K562 (cell line): ENCODE results near the gene NTM. TPM values are rescaled to one million over a fixed set of nuclear protein-coding genes. Genes with fewer than 3 reads are reported as not detected.

Source experiments
- ATAC-seq: fragments of 200-7000 bp; cut with Tn5 transposase; 3 replicates; pipeline ENCODE4 v1.9.1; 2020; ENCODE audit warnings: moderate library complexity
- BruUV-seq: library from RNA; stranded (reverse); fragments of 400-500 nt; replicated peaks from 2 replicates; lab custom pipeline; 2021; lab: Mats Ljungman, UMichigan
- CTCF ChIA-PET: fragments of 300-600 bp; formaldehyde crosslinking; extraction: SDS; loops from one replicate; lab custom pipeline; 2021; ENCODE audit warnings: low intra/inter-chr PET ratio; lab: Yijun Ruan, JAX
- POLR2A ChIA-PET: fragments of 300-600, 350-650 bp; sonication (Branson Sonifier 250); formaldehyde crosslinking; extraction: SDS; loops from one replicate; lab custom pipeline; 2021; ENCODE audit warnings: antibody characterized with exemption, inconsistent platforms; lab: Yijun Ruan, JAX
- DNase-seq, 4 experiments: peaks; one replicate each; pipeline versions ENCODE4 v3.0.0 to v3.0.0-alpha.2; 2011 to 2018; ENCODE audit warnings: low spot score in 3 of 4, mixed read lengths in 3 of 4; ENCODE audit errors: extremely low read depth in 1 of 4
- FAIRE-seq: peaks from 2 replicates; lab custom pipeline; 2011; peaks lifted over from hg19 to GRCh38; lab: Jason Lieb, UNC
- H2AFZ ChIP-seq: 2 replicates; pipeline ENCODE4 v1.6.0; 2011; ENCODE audit warnings: low read depth, low read length, control low read depth, inconsistent platforms
- H3K27ac ChIP-seq: fragments of 200-600 bp; 3 replicates; pipeline ENCODE4 v1.8.0; 2011; ENCODE audit warnings: low read depth, mild to moderate bottlenecking, control low read depth, inconsistent platforms, low read length, moderate library complexity, mixed read lengths; ENCODE audit errors: extremely low read depth
- H3K27me3 ChIP-seq, 2 experiments: fragments of 300-600 bp in 1 of 2; 2 replicates in 1 of 2; 3 replicates in 1 of 2; pipeline versions ENCODE4 v1.6.0 to v1.8.0; 2011; ENCODE audit warnings: inconsistent platforms in 2 of 2, low read length in 2 of 2, mild to moderate bottlenecking in 1 of 2, mixed read lengths in 1 of 2, moderate library complexity in 1 of 2; ENCODE audit not compliant: control insufficient read depth in 2 of 2, insufficient read depth in 2 of 2
- H3K36me3 ChIP-seq: fragments of 300-600 bp; 3 replicates; pipeline ENCODE4 v1.8.0; 2011; ENCODE audit warnings: mild to moderate bottlenecking, low read length, inconsistent platforms; ENCODE audit not compliant: control insufficient read depth, insufficient read depth
- H3K4me1 ChIP-seq, 2 experiments: fragments of 200-600 bp in 1 of 2; replicated peaks in 1 of 2; 2 replicates in 1 of 2; 3 replicates in 1 of 2; pipeline versions ENCODE4 v1.5.1 to v1.8.0; 2011; ENCODE audit warnings: inconsistent platforms in 2 of 2, low read length in 2 of 2, mild to moderate bottlenecking in 1 of 2, mixed read lengths in 1 of 2, moderate library complexity in 1 of 2; ENCODE audit not compliant: control insufficient read depth in 2 of 2, insufficient read depth in 2 of 2
- H3K4me2 ChIP-seq: 2 replicates; pipeline ENCODE4 v1.6.1; 2011; ENCODE audit warnings: low read length, control low read depth, inconsistent platforms, mixed read lengths; ENCODE audit not compliant: insufficient read depth
- H3K4me3 ChIP-seq: fragments of 200-600 bp; sonication (generic), shearing (Covaris generic); 2 replicates; pipeline ENCODE4 v1.5.1; 2016; ENCODE audit warnings: control low read depth, inconsistent platforms
- H3K79me2 ChIP-seq: fragments of 200-600 bp; 3 replicates; pipeline ENCODE4 v1.8.0; 2011; ENCODE audit warnings: low read length, inconsistent platforms; ENCODE audit not compliant: control insufficient read depth, insufficient read depth
- H3K9ac ChIP-seq, 2 experiments: 2 replicates each; pipeline versions ENCODE4 v1.6.0 to v1.6.1; 2011; ENCODE audit warnings: low read depth in 2 of 2, low read length in 2 of 2, control low read depth in 1 of 2, inconsistent platforms in 1 of 2, mild to moderate bottlenecking in 1 of 2, mixed read lengths in 1 of 2; ENCODE audit not compliant: insufficient read depth in 1 of 2
- H3K9me1 ChIP-seq: one replicate; pipeline ENCODE4 v1.6.0; 2011; ENCODE audit warnings: inconsistent platforms, mild to moderate bottlenecking, low read length, moderate library complexity; ENCODE audit not compliant: control insufficient read depth, insufficient read depth
- H3K9me3 ChIP-seq: replicated peaks from 2 replicates; pipeline ENCODE4 v1.5.1; 2011; ENCODE audit warnings: low read depth, low read length, inconsistent platforms; ENCODE audit not compliant: control insufficient read depth, insufficient read depth
- H4K20me1 ChIP-seq: replicated peaks from 2 replicates; pipeline ENCODE4 v1.6.1; 2011; ENCODE audit warnings: low read length, inconsistent platforms, mixed read lengths; ENCODE audit not compliant: control insufficient read depth, insufficient read depth
- BCOR ChIP-seq: fragments of 450-650 bp; IDR thresholded peaks from 2 replicates; pipeline ENCODE4 v1.6.1; 2016
- CEBPB ChIP-seq: fragments of 450-650 bp; IDR thresholded peaks from 2 replicates; pipeline ENCODE4 v1.6.1; 2016; ENCODE audit warnings: missing genetic modification characterization, missing compliant biosample characterization
- FOXA1 ChIP-seq: fragments of 450-650 bp; IDR thresholded peaks from 2 replicates; pipeline ENCODE4 v1.6.1; 2016; ENCODE audit warnings: mild to moderate bottlenecking, borderline replicate concordance
- GABPB1 ChIP-seq: sonication (generic); formaldehyde crosslinking; IDR thresholded peaks from 2 replicates; pipeline ENCODE4 v1.8.0; 2022; ENCODE audit warnings: mild to moderate bottlenecking, missing genetic modification reagents
- HMBOX1 ChIP-seq: sonication (generic); IDR thresholded peaks from 2 replicates; pipeline ENCODE4 v1.6.1; 2016
- HNRNPLL ChIP-seq: fragments of 200-400 bp; formaldehyde crosslinking; IDR thresholded peaks from 2 replicates; pipeline ENCODE4 v1.6.1; 2017; ENCODE audit warnings: low read length, low read depth, mild to moderate bottlenecking; ENCODE audit not compliant: poor library complexity, severe bottlenecking
- NR2C1 ChIP-seq, 2 experiments: fragments of 450-650 bp; IDR thresholded peaks; 2 replicates each; pipeline ENCODE4 v1.6.1; 2017; ENCODE audit warnings: mild to moderate bottlenecking in 2 of 2, antibody characterized with exemption in 1 of 2, inconsistent platforms in 1 of 2, missing compliant biosample characterization in 1 of 2, missing genetic modification characterization in 1 of 2
- NR3C1 ChIP-seq: sonication (generic); formaldehyde crosslinking; IDR thresholded peaks from 2 replicates; pipeline ENCODE4 v1.8.1; 2022; ENCODE audit warnings: missing genetic modification reagents
- PTBP1 ChIP-seq: fragments of 200-400 bp; formaldehyde crosslinking; IDR thresholded peaks from 2 replicates; pipeline ENCODE4 v1.6.1; 2017; ENCODE audit warnings: low read depth, low read length
- SETDB1 ChIP-seq: IDR thresholded peaks from one replicate; pipeline ENCODE4 v1.6.1; 2012; ENCODE audit warnings: low read length, control low read depth, inconsistent platforms
- ZEB2 ChIP-seq: fragments of 450-650 bp; IDR thresholded peaks from 2 replicates; pipeline ENCODE4 v1.6.1; 2016
- ZNF507 ChIP-seq: conservative IDR thresholded peaks from 2 replicates; pipeline ENCODE4 v1.6.1; 2017; ENCODE audit warnings: missing genetic modification characterization, missing compliant biosample characterization
- ZSCAN32 ChIP-seq: fragments of 450-650 bp; formaldehyde crosslinking; IDR thresholded peaks from 2 replicates; pipeline ENCODE4 v1.4.0; 2020; ENCODE audit warnings: mild to moderate bottlenecking, moderate library complexity
- ZZZ3 ChIP-seq: fragments of 450-650 bp; IDR thresholded peaks from 2 replicates; pipeline ENCODE4 v1.6.1; 2016; ENCODE audit warnings: antibody characterized with exemption, mild to moderate bottlenecking, moderate library complexity
- WGBS: fragments of 100-300 bp; shearing (Covaris generic); methylation state at CpG from one replicate; pipeline ENCODE4 v1.1.6; 2016; ENCODE audit warnings: low coverage, mixed read lengths; ENCODE audit not compliant: insufficient coverage; ENCODE audit errors: missing lambda C conversion rate; 5-methylcytosine and 5-hydroxymethylcytosine counted together
- in situ Hi-C: fragments of 300-500 bp; cut with MboI; formaldehyde crosslinking; loops from 4 replicates; pipeline ENCODE4 v1.15.0; 2018; ENCODE audit warnings: inconsistent platforms, mixed read lengths
- intact Hi-C: fragments of 100-400 bp; cut with micrococcal nuclease; formaldehyde crosslinking; loops from 2 replicates; pipeline ENCODE4 v1.14.2; 2022
- polyA plus RNA-seq, 8 experiments: library from polyadenylated mRNA; depleted of rRNA in 4 of 8; stranded (reverse) in 5 of 8; unstranded in 3 of 8; fragments of >200 nt; fragmentation: Nextera tagmentation in 2 of 8; fragmentation: Illumina TruSeq in 1 of 8; extraction: Ambion mirVana in 2 of 8; extraction: Trizol in 1 of 8; gene quantifications; 2 replicates each; pipeline versions ENCODE4 v1.2.1 to v1.2.3, GENCODE V29; 2011 to 2014; ENCODE audit warnings: inconsistent platforms in 1 of 8, missing spikeins in 1 of 8
- total RNA-seq, 7 experiments: library from RNA; depleted of rRNA in 6 of 7; stranded (reverse); fragments of >200 nt in 6 of 7; fragmentation: Illumina TruSeq in 2 of 7; extraction: Trizol in 2 of 7; gene quantifications; 2 replicates each; pipeline versions ENCODE4 v1.2.1 to v1.2.3, GENCODE V29; 2011 to 2021; ENCODE audit warnings: low replicate concordance in 1 of 7

NTM gene
- total and polyA plus RNA-seq, 9 of the 15 experiments (the other 6 are each of a cell fraction or from before 2014, with no cell fraction given): not detected

- no peak overlapping the region for H3K9ac ChIP-seq
- H4K20me1 ChIP-seq: no peaks in the 10 kb centered on the region
- in situ Hi-C loops (no loop called here), intact Hi-C loops (no loop called here)
- no peak overlapping the region for H3K27ac ChIP-seq
- H3K27me3 ChIP-seq: no peaks in the 10 kb centered on the region
- H2AFZ ChIP-seq: no peak overlapping the region
- ChIA-PET CTCF (no interaction called here), POLR2A (no interaction called here)
- BruUV-seq: no TSS peak
- TF ChIP-seq SETDB1 (no peak), BCOR (no peak), ZSCAN32 (CRISPR knock-in tag) (no peak), ZEB2 (no peak), HNRNPLL (no peak), GABPB1 (CRISPR knock-in tag) (no peak), FOXA1 (no peak), NR2C1 (IDR thresholded peaks at IDR 0.05) (no peak), NR2C1 (tag; IDR thresholded peaks at IDR 0.05) (no peak), CEBPB (tag) (no peak), HMBOX1 (no peak), NR3C1 (CRISPR knock-in tag) (no peak), ZNF507 (tag) (no peak), PTBP1 (no peak), ZZZ3 (no peak)
- WGBS: 0% methylated on average over 4 of the region's 5 CpGs
- no peaks in the 10 kb centered on the region for H3K36me3 ChIP-seq
- H3K9me3 ChIP-seq: no peaks in the 10 kb centered on the region
- H3K4me2 ChIP-seq: no peak overlapping the region
- H3K4me3 ChIP-seq: no peak overlapping the region
- DNase-seq: no peak
- no peak for FAIRE-seq
- no peaks in the 10 kb centered on the region for H3K9me1 ChIP-seq
- H3K79me2 ChIP-seq: no peaks in the 10 kb centered on the region
- no peaks in the 10 kb centered on the region for H3K4me1 ChIP-seq
- ATAC-seq: no peak
Measured at GRCh38 chr11:131441051-131441810, 70.8 kb downstream of the NTM start.
